ENCODE data around the gene CACNA1C.

CACNA1C gene

GRCh38 chr12:2495417-2496112 is 442.8 kb downstream of the CACNA1C start:
- no peak for TF ChIP-seq CTCF (IDR thresholded peaks at IDR 0.05; ENCODE audit: extremely low read depth, missing control alignments)

GRCh38 chr12:2498964-2499500 is 446.2 kb downstream of the CACNA1C start:
- DNase-seq (ENCODE audit: low spot score), result no peak
- TF ChIP-seq CTCF (IDR thresholded peaks at IDR 0.05; ENCODE audit: extremely low read depth, missing control alignments), result no peak

More at GRCh38 chr12:2495417-2496112, 442.8 kb downstream of the CACNA1C start:
- DNase-seq (ENCODE audit: low spot score), result no peak

- DNase-seq (ENCODE audit: low spot score), result no peak
- no peak for TF ChIP-seq CTCF (IDR thresholded peaks at IDR 0.05; ENCODE audit: extremely low read depth, missing control alignments)
Observed at GRCh38 chr12:2501464-2502191, 448.8 kb downstream of the CACNA1C start.

- no peak for DNase-seq (ENCODE audit: low spot score)
- TF ChIP-seq CTCF (IDR thresholded peaks at IDR 0.05; ENCODE audit: extremely low read depth, missing control alignments), result no peak
Observed at GRCh38 chr12:2503036-2503435, 450.2 kb downstream of the CACNA1C start.

- no peak for DNase-seq (ENCODE audit: low spot score)
- no peak for TF ChIP-seq CTCF (IDR thresholded peaks at IDR 0.05; ENCODE audit: extremely low read depth, missing control alignments)
Observed at GRCh38 chr12:2503762-2504161, 451.0 kb downstream of the CACNA1C start.

- no peak for DNase-seq (ENCODE audit: low spot score)
- no peak for TF ChIP-seq CTCF (IDR thresholded peaks at IDR 0.05; ENCODE audit: extremely low read depth, missing control alignments)
Observed at GRCh38 chr12:2504577-2504976, 451.8 kb downstream of the CACNA1C start.

- no peak for DNase-seq (ENCODE audit: low spot score)
- no peak for TF ChIP-seq CTCF (IDR thresholded peaks at IDR 0.05; ENCODE audit: extremely low read depth, missing control alignments)
Observed at GRCh38 chr12:2507814-2508213, 455.0 kb downstream of the CACNA1C start.

All from GM20000 (cell line).